NCI-H128 (cell line): ENCODE results near the gene RESP18.
A peak's percentile ranks its signal among the peaks of the same experiment; 100 is the strongest.

ENCODE experiments used
- DNase-seq: peaks from one replicate; lab custom pipeline; 2025; ENCODE audit not compliant: unreplicated experiment; lab: John Stamatoyannopoulos, UW

RESP18 gene

GRCh38 chr2:219332542-219332941 lies at the start of gene RESP18:
Gene RESP18, minus strand, starts transcription at chr2:219332744.
- no peak for DNase-seq

- no peak for DNase-seq
These were observed 48.9 kb upstream of the RESP18 start for GRCh38 chr2:219381448-219381847.

- DNase-seq, result no peak
These were observed 48.4 kb upstream of the RESP18 start for GRCh38 chr2:219380926-219381325.

- no peak for DNase-seq
These were observed 45.8 kb upstream of the RESP18 start for GRCh38 chr2:219378163-219378851.

GRCh38 chr2:219369447-219369861 lies 36.9 kb upstream of the RESP18 start:
- DNase-seq, result no peak

GRCh38 chr2:219368690-219369191 lies 36.2 kb upstream of the RESP18 start:
- no peak for DNase-seq

GRCh38 chr2:219362524-219363164 lies 30.1 kb upstream of the RESP18 start:
- no peak for DNase-seq

- no peak for DNase-seq
These were observed 29.5 kb upstream of the RESP18 start for GRCh38 chr2:219362072-219362471.

- no peak for DNase-seq
These were observed 25.9 kb upstream of the RESP18 start for GRCh38 chr2:219358170-219359075.

GRCh38 chr2:219356834-219357233 lies 24.3 kb upstream of the RESP18 start:
- DNase-seq, result no peak

GRCh38 chr2:219354582-219354981 lies 22.0 kb upstream of the RESP18 start:
- no peak for DNase-seq

- DNase-seq, result no peak
These were observed 20.6 kb upstream of the RESP18 start for GRCh38 chr2:219353129-219353528.

GRCh38 chr2:219352448-219353023 lies 20.0 kb upstream of the RESP18 start:
- peak; percentile 38 for DNase-seq

GRCh38 chr2:219350710-219351221 lies 18.2 kb upstream of the RESP18 start:
- no peak for DNase-seq

GRCh38 chr2:219350215-219350614 lies 17.7 kb upstream of the RESP18 start:
- DNase-seq, result no peak

- no peak for DNase-seq
These were observed 12.3 kb upstream of the RESP18 start for GRCh38 chr2:219344751-219345430.

- no peak for DNase-seq
These were observed 2.8 kb upstream of the RESP18 start for GRCh38 chr2:219335373-219335786.

GRCh38 chr2:219334076-219334475 lies 1.5 kb upstream of the RESP18 start:
- no peak for DNase-seq

GRCh38 chr2:219331560-219332213 lies 857 bp downstream of the RESP18 start:
- no peak for DNase-seq

GRCh38 chr2:219327719-219328118 lies 4.8 kb downstream of the RESP18 start:
- no peak for DNase-seq
